ENCODE measurements around the gene ADIPOR2. TPM values are rescaled to one million over a fixed set of nuclear protein-coding genes. Genes with fewer than 3 reads are reported as not detected.

ADIPOR2 gene
- total RNA-seq, 2 experiments from 2014 or later, result 64.4 to 68.3 TPM

- DNase-seq (no peak), ATAC-seq (no peak)
- no peak overlapping the region for H3K4me3 Mint-ChIP-seq
- H3K27ac Mint-ChIP-seq, result no peak overlapping the region
- peaks cover 28% of the 10 kb centered on the region for H3K4me1 Mint-ChIP-seq (ENCODE audit: low read depth)
- H3K27me3 Mint-ChIP-seq (ENCODE audit: low read depth), result no peaks in the 10 kb centered on the region
- CTCF ChIA-PET, result interaction anchor here (0.7 to 16.0 kb wide), 37 partner anchors 8 to 673 kb away, joined by 3 to 491 read pairs (median 6); partner anchors contain the start of genes ADIPOR2, DCP1B and WNT5B
- H3K36me3 Mint-ChIP-seq (ENCODE audit: low read depth), result peaks cover 14% of the 10 kb centered on the region
- POLR2A ChIA-PET, result interaction anchor here (0.5 to 1.4 kb wide), 5 partner anchors 11 to 156 kb away, joined by 3 to 9 read pairs (median 3); no protein-coding TSS in a partner anchor
- no peaks in the 10 kb centered on the region for H3K9me3 Mint-ChIP-seq (ENCODE audit: insufficient read depth)
Observed at GRCh38 chr12:1790444-1790843, 99.6 kb downstream of the ADIPOR2 start.

- Mint-ChIP-seq H3K4me1 (ENCODE audit: low read depth) (peaks cover 33% of the 10 kb centered on the region), H3K4me3 (no peak overlapping the region), H3K36me3 (ENCODE audit: low read depth) (peaks cover 9% of the 10 kb centered on the region), H3K27me3 (ENCODE audit: low read depth) (no peaks in the 10 kb centered on the region), H3K9me3 (ENCODE audit: insufficient read depth) (no peaks in the 10 kb centered on the region), H3K27ac (peak overlapping the region; percentile 62)
- peak; percentile 28 for ATAC-seq
- CTCF ChIA-PET, result interaction anchor here (0.6 to 16.0 kb wide), 55 partner anchors 8 to 792 kb away, joined by 3 to 491 read pairs (median 5); partner anchors contain the start of genes ADIPOR2, DCP1B and WNT5B
- POLR2A ChIA-PET, result interaction anchor here (0.6 to 1.4 kb wide), 7 partner anchors 12 to 171 kb away, joined by 3 to 9 read pairs (median 3); no protein-coding TSS in a partner anchor
- peak; percentile 83 for DNase-seq
Observed at GRCh38 chr12:1791104-1791841, 100.4 kb downstream of the ADIPOR2 start.

- ChIA-PET CTCF (interaction anchor here (1.3 to 16.0 kb wide), 8 partner anchors 10 to 161 kb away, joined by 3 to 491 read pairs (median 21); no protein-coding TSS in a partner anchor), POLR2A (no interaction called here)
- H3K4me1 Mint-ChIP-seq (ENCODE audit: low read depth), result peaks cover 35% of the 10 kb centered on the region
- H3K4me3 Mint-ChIP-seq, result no peak overlapping the region
- no peaks in the 10 kb centered on the region for H3K9me3 Mint-ChIP-seq (ENCODE audit: insufficient read depth)
- no peak overlapping the region for H3K27ac Mint-ChIP-seq
- no peaks in the 10 kb centered on the region for H3K27me3 Mint-ChIP-seq (ENCODE audit: low read depth)
- no peak for DNase-seq
- ATAC-seq, result no peak
- peaks cover 3% of the 10 kb centered on the region for H3K36me3 Mint-ChIP-seq (ENCODE audit: low read depth)
Observed at GRCh38 chr12:1792406-1792805, 101.5 kb downstream of the ADIPOR2 start.

- Mint-ChIP-seq H3K9me3 (ENCODE audit: insufficient read depth) (no peaks in the 10 kb centered on the region), H3K4me1 (ENCODE audit: low read depth) (peaks cover 35% of the 10 kb centered on the region), H3K4me3 (no peak overlapping the region), H3K27me3 (ENCODE audit: low read depth) (no peaks in the 10 kb centered on the region), H3K36me3 (ENCODE audit: low read depth) (peaks cover 1% of the 10 kb centered on the region), H3K27ac (no peak overlapping the region)
- no peak for DNase-seq
- no peak for ATAC-seq
- CTCF ChIA-PET, result interaction anchor here (0.9 to 16.0 kb wide), 6 partner anchors 143 to 253 kb away, joined by 3 to 491 read pairs (median 92); no protein-coding TSS in a partner anchor
- POLR2A ChIA-PET, result no interaction called here
Observed at GRCh38 chr12:1793426-1794210, 102.7 kb downstream of the ADIPOR2 start.

GRCh38 chr12:1794440-1795090, 103.7 kb downstream of the ADIPOR2 start:
- no peak for ATAC-seq
- Mint-ChIP-seq H3K36me3 (ENCODE audit: low read depth) (no peaks in the 10 kb centered on the region), H3K4me3 (no peak overlapping the region), H3K27me3 (ENCODE audit: low read depth) (no peaks in the 10 kb centered on the region), H3K27ac (no peak overlapping the region), H3K4me1 (ENCODE audit: low read depth) (peaks cover 35% of the 10 kb centered on the region), H3K9me3 (ENCODE audit: insufficient read depth) (no peaks in the 10 kb centered on the region)
- ChIA-PET CTCF (interaction anchor here (0.9 to 16.0 kb wide), 5 partner anchors 144 to 252 kb away, joined by 3 to 491 read pairs (median 5); no protein-coding TSS in a partner anchor), POLR2A (no interaction called here)
- no peak for DNase-seq

GRCh38 chr12:1795221-1795784, 104.4 kb downstream of the ADIPOR2 start:
- Mint-ChIP-seq H3K27ac (peak overlapping the region; percentile 74), H3K27me3 (ENCODE audit: low read depth) (no peaks in the 10 kb centered on the region), H3K4me3 (peak overlapping the region; percentile 86), H3K36me3 (ENCODE audit: low read depth) (no peaks in the 10 kb centered on the region), H3K4me1 (ENCODE audit: low read depth) (peaks cover 33% of the 10 kb centered on the region), H3K9me3 (ENCODE audit: insufficient read depth) (no peaks in the 10 kb centered on the region)
- no peak for DNase-seq
- ChIA-PET POLR2A (interaction anchor here (0.5 to 1.0 kb wide), 3 partner anchors 103 to 145 kb away, joined by 3 to 7 read pairs (median 3); no protein-coding TSS in a partner anchor), CTCF (interaction anchor here (0.6 to 16.0 kb wide), 13 partner anchors 18 to 319 kb away, joined by 3 to 491 read pairs (median 4); no protein-coding TSS in a partner anchor)
- ATAC-seq, result no peak

GRCh38 chr12:1795785-1796514, 105.1 kb downstream of the ADIPOR2 start:
- DNase-seq (peak; percentile 94), ATAC-seq (peak; percentile 97)
- Mint-ChIP-seq H3K27me3 (ENCODE audit: low read depth) (no peaks in the 10 kb centered on the region), H3K36me3 (ENCODE audit: low read depth) (no peaks in the 10 kb centered on the region), H3K4me3 (peak overlapping the region; percentile 86), H3K27ac (peak overlapping the region; percentile 90), H3K9me3 (ENCODE audit: insufficient read depth) (no peaks in the 10 kb centered on the region), H3K4me1 (ENCODE audit: low read depth) (peaks cover 26% of the 10 kb centered on the region)
- ChIA-PET POLR2A (interaction anchor here (0.5 to 1.0 kb wide), 3 partner anchors 104 to 144 kb away, joined by 3 to 7 read pairs (median 3); no protein-coding TSS in a partner anchor), CTCF (interaction anchor here (0.6 to 16.0 kb wide), 13 partner anchors 19 to 319 kb away, joined by 3 to 491 read pairs (median 4); no protein-coding TSS in a partner anchor)

GRCh38 chr12:1796515-1797010, 105.7 kb downstream of the ADIPOR2 start:
- peak overlapping the region; percentile 90 for H3K27ac Mint-ChIP-seq
- ChIA-PET CTCF (interaction anchor here (1.3 to 16.0 kb wide), 4 partner anchors 20 to 146 kb away, joined by 4 to 491 read pairs (median 49); no protein-coding TSS in a partner anchor), POLR2A (no interaction called here)
- H3K4me3 Mint-ChIP-seq, result peak overlapping the region; percentile 86
- ATAC-seq (peak; percentile 56), DNase-seq (peak; percentile 57)
- H3K27me3 Mint-ChIP-seq (ENCODE audit: low read depth), result no peaks in the 10 kb centered on the region
- peaks cover 20% of the 10 kb centered on the region for H3K4me1 Mint-ChIP-seq (ENCODE audit: low read depth)
- H3K36me3 Mint-ChIP-seq (ENCODE audit: low read depth), result no peaks in the 10 kb centered on the region
- H3K9me3 Mint-ChIP-seq (ENCODE audit: insufficient read depth), result no peaks in the 10 kb centered on the region

- Mint-ChIP-seq H3K9me3 (ENCODE audit: insufficient read depth) (no peaks in the 10 kb centered on the region), H3K27ac (peak overlapping the region; percentile 65), H3K4me1 (ENCODE audit: low read depth) (peaks cover 13% of the 10 kb centered on the region), H3K36me3 (ENCODE audit: low read depth) (no peaks in the 10 kb centered on the region), H3K27me3 (ENCODE audit: low read depth) (no peaks in the 10 kb centered on the region), H3K4me3 (peak overlapping the region; percentile 71)
- peak; percentile 16 for ATAC-seq
- ChIA-PET CTCF (interaction anchor here (2.1 to 16.0 kb wide), 3 partner anchors 119 to 147 kb away, joined by 5 to 491 read pairs (median 93); no protein-coding TSS in a partner anchor), POLR2A (no interaction called here)
- DNase-seq, result peak; percentile 61
Observed at GRCh38 chr12:1797011-1797901, 106.4 kb downstream of the ADIPOR2 start.

Data from activated CD8-positive, alpha-beta T cell treated with anti-CD3 and anti-CD28 coated beads, Interleukin-2, amount 10 ng/mL, durations not matched to agents 7 days and 5 days (primary cell).